MM.1S (cell line): ENCODE data around the gene EIF4G1.

Source experiments
- EZH2 ChIP-seq: fragments of 300-600 bp; sonication (generic); optimal IDR thresholded peaks from 2 replicates; pipeline ENCODE3; 2017; ENCODE audit warnings: low read depth, mild to moderate bottlenecking, antibody characterized with exemption, low read length, mixed read lengths
- TF ChIP-seq, protein P1 (sequence below): fragments of 300-600 bp; sonication (generic); IDR thresholded peaks from 2 replicates; pipeline ENCODE4 v1.5.1; 2016; ENCODE audit warnings: antibody characterized with exemption, low read length, mixed read lengths

DNA sequence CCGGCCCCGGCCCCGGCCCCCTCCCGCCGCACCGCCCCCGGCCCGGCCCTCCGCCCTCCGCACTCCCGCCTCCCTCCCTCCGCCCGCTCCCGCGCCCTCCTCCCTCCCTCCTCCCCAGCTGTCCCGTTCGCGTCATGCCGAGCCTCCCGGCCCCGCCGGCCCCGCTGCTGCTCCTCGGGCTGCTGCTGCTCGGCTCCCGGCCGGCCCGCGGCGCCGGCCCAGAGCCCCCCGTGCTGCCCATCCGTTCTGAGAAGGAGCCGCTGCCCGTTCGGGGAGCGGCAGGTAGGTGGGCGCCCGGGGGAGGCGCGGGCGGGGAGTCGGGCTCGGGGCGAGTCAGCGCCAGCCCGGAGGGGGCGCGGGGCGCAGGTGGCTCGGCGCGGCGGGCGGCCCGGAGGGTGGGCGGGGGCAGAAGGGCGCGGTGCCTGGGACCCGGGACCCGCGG, 65.8 kb downstream of the EIF4G1 start:
- no peak for TF ChIP-seq EZH2
- TF ChIP-seq, protein P1, sequence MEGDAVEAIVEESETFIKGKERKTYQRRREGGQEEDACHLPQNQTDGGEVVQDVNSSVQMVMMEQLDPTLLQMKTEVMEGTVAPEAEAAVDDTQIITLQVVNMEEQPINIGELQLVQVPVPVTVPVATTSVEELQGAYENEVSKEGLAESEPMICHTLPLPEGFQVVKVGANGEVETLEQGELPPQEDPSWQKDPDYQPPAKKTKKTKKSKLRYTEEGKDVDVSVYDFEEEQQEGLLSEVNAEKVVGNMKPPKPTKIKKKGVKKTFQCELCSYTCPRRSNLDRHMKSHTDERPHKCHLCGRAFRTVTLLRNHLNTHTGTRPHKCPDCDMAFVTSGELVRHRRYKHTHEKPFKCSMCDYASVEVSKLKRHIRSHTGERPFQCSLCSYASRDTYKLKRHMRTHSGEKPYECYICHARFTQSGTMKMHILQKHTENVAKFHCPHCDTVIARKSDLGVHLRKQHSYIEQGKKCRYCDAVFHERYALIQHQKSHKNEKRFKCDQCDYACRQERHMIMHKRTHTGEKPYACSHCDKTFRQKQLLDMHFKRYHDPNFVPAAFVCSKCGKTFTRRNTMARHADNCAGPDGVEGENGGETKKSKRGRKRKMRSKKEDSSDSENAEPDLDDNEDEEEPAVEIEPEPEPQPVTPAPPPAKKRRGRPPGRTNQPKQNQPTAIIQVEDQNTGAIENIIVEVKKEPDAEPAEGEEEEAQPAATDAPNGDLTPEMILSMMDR, result no peak
